Activated T-cell treated with anti-CD3 and anti-CD28 coated beads, Interleukin-2, amount 50 U/mL, for 1 hour (primary cell): ENCODE data around the gene FGD5.
"Not testable (repeated sequence)": the region's sequence is repeated elsewhere in the genome, so short reads cannot be mapped to it uniquely, and the experiment has no call there.

ENCODE experiments used
- DNase-seq: peaks from one replicate; pipeline ENCODE4 v3.0.0-alpha.2; 2020

The FGD5 gene

DNA sequence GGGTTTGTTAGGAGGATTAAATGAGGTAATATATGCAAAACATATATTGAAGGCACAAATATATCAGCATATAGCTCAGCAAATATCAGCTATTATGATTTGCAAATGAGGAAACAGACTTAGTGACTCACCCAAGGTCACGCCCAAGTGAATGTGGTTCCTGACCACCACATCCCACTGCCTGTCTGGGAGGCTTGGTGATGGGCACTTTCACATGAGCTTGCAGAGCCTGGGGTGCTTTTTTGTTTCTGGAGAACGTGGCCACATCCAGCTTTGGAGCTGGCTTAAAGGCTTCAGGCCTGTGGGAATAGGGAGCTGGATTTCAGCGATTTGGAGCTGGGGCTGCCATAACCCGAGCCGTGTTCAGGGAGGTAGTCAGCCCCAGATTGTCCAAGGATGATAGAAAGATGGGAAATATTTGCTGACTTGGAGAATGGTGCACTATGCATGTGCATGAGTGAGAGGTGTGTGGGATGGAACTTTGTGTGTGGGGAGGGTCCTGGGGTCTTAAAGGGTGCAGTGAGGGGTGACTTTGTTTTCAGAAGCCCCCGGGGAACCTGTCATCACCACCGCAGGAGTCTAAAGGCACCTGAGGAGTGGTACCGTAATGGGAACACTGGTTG lies 12.0 kb upstream of the FGD5 start:
- DNase-seq, result no peak

DNA sequence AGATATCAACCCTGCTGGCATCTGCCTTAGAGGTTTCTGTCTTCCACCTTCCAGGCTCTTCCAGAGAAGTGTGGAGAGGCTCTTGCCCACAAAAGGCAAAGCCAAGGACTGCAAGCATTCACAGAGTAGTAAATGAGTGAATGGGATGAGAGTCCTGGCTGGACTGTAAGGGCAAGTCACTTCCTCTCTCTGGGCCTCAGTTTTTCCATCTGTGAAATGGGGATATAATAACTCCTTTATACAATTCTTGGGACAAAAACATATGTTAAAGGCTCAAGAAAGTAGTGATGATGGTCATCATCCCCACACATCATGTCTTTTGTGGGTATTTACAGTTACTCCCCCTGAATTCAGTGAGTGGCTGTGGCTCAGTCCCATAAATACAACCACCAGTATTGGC lies 10.7 kb upstream of the FGD5 start:
- DNase-seq, result no peak

DNA sequence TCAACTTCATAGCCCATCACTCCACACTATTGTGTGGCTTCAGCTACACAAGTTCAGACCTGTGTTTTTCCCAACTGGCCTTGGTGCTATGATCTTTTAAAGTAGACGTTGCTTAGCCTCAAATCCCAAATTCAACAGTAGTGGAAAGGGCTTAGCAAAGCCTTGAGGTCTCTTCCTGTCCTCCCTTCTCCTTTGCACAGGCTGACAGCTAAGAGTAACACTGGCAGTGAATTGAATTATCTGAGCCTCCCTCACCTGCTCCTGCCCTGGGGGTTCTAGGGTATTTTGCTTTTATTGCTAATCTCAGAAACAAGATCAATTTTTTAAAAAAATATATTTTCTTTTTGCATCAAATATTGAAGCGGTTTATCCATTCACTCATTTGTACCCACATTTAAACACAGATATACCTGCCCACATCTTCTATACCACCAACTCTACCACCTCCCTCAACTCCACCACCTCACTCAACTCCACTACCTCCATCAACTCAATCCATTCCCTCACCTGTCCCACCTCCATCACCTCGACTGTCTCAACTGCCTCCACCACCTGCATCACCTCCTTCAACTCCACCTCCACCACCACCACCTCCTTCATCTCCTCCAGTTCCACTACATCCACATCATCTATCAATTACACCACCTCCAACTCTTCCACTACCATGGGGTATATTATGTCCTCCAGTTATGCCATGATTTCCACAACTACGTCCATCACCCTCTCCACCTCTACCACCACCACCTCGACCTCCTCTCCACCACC lies 10.1 kb upstream of the FGD5 start:
- DNase-seq, result no peak

DNA sequence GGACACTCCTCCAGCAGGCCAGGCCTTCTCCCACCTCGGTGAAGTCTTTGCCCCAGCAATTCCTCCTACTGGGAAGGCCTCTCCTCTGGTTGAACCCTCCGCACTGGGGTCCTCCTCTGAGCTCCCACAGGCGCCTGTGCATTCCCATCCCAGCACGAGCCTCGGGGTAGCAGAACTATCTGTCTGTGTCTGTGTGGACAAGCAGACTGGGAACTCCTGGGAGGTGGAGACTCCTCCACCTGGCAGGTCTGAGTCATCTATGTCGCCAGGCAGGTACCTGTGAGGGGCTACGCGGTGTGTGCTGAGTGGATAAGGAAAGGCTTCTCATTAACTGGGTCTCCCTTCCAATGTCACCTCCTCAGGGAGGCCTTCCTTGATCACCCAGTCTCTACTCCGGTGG lies 9.2 kb upstream of the FGD5 start:
- DNase-seq, result not testable (repeated sequence)

DNA sequence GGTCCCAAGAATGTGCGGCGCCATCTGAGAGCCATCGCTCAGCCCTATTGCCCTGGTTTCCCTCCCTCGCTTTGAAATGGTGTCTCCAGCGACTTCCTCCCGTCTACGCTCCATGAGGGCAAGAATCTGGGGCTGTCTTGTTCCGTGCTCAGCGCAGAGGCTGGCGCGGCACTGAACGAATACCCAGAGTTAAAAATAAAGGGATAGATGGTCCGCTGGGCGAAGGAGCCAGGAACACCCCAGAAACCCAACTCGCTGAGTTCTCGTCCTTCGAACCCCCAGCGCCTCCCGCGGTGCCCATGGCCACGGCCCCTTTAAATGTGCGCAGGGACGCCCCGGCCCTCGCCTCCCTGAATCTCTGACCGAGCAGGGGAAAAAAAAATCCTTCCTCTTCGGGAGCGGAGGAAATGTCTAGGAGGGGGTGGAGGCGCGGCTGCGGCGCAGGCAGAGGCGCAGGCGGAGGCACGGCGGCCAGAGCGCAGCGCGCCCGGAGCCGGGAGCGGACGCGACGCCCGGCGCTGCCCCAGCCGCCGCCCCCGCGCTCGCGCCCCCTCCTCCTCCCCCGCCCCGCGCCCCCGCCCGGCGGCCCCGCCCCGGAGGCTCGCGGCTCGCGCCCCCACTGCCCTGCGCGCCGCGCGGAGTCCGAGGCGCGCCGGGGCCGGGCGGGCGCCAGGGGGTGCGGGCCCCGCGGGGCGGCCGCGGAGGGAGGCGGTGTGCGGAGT lies 8.5 kb upstream of the FGD5 start:
- DNase-seq, result no peak

DNA sequence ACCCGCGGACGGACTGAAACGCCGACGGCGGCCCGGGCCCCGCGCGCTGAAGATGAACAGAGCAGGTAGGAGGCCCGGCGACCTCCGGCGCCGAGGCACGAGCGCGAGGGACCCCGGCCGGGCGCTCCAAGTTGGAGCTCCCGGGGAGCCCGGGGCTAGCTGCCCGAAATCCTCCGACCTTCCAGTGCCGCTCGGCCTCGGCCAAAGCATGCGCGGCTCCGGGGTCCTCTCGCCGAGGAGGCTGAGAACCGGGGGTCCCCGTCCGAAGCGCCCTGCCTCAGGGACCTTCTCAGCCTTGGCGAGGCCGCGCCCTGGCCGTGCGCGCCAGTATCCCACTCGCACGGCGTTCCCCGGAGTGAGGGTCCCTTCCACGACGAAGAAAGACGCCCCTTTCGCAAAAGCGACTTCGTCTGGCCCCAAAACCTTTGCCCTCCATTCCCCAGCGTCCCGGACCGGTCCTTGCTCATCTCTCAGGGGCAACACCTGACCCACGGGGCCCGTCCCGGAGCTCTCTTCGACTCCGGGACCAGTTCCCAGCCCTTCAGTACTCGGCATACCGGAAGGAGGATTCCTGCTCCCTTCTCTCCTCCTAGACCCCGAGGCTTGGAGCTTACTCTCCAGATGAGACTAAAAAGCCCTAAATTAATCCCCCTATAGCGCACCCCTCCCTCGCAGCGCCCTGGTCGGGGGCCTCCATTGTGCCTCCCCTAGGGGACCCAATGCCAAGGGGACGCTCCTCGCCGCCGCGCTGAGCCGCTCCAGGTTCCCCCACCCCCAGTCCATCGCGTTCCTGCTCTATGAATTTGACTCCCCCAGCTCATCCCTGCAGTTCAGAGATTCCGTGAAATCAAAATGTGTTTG lies 7.7 kb upstream of the FGD5 start:
- DNase-seq, result no peak

DNA sequence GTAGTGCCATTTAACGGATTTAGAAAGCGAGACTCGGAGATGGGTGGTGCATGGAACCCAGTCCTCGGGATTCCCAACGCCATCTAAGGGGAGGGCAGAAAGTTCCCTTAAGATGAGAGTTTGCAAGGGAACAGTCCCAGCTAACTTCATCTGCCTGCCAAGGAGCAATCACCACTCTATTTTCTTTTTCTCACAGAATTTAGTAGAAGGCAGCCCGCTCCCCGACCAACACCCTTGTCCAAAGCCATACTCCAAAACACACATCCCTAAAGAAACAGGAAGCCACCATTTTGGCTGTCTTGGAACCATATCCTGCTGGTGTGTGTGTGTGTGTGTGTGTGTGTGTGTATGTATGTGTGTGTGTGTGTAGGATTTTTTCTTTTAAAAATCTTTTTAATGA lies 7.1 kb upstream of the FGD5 start:
- DNase-seq, result no peak

DNA sequence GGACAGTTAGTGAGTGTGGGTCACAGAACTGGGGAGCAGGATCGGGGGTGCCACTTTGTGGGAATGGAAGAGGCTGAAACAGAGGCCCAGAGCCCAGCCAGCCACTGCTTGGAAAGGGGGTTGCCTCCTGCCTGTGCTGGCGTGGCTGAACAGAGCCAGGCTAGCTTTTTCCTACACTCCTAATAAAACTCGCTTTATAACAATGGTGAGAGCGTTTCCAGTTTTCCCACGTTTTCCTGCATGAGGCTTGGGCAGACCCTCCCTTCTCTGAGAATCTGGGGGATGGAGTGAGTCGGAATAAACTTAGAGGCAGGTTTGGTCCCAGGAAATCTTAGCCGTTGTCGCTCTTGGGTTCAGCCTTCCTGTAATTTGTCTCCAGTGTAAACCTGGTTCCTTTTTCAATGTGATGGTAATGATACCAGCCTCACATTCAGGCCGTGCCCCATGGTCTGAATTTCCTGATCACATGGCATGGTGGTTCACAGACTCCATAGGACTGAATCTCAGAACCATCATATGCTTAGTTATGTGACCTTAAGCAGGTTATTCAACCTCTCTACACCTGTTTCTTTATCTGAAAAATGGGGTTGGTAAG lies 6.5 kb upstream of the FGD5 start:
- DNase-seq, result no peak

DNA sequence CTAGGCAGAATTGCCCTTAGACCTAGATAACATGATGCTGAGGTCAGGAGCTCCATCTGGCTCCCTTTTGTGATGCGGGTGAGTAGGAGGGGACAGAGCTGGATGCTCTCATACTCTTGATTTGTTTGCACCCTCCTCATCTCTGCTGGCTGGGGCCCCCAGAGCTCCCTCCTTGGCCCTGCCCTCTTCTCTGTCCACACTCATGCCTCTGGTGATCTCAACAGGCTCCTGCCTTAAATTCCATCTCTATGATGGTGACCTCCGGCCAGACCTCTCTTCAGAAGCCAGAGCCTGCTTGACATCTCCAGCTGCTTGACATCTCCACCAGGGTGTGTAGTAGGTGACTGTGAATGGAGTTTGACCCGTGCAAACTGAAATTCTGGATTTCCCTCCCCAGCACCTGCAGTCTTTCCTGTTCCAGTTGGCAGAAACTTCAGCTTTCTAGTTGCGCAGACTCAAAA lies 4.3 kb upstream of the FGD5 start:
- no peak for DNase-seq

DNA sequence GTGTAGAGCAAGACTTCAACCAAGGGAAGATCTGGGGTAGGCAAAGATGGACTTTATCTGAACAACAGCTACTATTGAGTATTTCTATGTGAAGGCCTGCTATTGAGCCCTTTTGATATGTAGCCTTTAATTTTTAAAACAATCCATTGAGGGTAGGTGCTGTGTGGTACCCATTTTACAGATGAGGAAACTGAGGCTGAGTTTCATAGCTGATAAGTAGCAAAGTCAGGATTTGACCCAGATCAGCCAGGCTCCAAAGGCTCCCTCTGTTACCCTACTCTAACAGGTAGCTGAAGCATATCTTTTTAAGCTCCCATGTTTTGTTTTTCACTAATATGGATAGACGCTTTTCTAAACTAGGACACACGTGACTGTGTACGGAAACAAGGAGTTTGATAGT lies 2.4 kb upstream of the FGD5 start:
- DNase-seq, result no peak

DNA sequence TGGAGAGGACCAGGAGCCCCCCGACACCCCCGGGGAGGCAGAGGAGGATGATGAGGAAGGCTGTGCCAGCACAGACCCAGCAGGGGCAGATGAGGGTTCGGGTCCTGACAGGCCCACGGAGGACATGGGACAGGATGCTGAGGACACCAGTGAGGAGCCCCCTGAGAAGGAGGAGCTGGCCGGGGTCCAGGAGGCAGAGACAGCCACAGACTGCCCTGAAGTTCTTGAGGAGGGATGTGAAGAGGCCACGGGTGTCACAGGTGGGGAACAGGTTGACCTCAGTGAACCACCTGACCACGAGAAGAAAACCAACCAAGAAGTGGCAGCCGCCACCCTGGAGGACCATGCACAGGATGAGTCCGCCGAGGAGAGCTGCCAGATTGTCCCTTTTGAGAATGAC lies 909 bp downstream of the FGD5 start:
- DNase-seq, result no peak

DNA sequence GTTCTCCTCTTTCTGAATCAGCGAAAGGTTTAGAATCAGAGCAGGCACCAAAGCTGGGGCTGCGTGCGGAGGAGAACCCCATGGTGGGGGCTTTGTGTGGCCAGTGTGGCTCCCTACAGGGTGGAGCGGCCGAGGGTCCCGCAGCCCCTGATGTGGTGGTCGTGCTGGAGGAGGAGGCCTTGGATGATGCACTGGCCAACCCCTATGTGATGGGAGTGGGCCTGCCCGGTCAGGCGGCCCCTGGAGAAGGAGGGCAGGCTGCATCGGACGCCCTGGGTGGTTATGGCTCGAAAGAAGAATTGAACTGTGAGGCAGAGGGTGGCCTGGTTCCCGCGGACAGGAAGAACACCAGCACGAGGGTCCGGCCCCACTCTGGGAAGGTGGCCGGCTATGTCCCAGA lies 1.4 kb downstream of the FGD5 start:
- DNase-seq, result no peak

DNA sequence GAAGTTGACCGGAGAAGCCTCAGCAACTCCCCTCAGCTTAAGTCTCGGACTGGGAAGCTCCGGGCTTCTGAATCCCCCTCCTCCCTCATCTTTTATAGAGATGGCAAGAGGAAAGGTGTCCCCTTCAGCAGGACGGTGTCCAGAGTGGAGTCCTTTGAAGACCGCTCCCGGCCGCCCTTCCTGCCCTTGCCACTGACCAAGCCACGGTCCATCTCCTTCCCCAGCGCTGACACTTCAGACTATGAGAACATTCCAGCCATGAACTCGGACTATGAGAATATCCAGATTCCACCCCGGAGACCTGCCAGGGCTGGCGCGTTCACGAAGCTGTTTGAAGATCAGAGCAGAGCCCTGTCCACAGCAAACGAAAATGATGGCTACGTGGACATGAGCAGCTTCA lies 2.4 kb downstream of the FGD5 start:
- no peak for DNase-seq

DNA sequence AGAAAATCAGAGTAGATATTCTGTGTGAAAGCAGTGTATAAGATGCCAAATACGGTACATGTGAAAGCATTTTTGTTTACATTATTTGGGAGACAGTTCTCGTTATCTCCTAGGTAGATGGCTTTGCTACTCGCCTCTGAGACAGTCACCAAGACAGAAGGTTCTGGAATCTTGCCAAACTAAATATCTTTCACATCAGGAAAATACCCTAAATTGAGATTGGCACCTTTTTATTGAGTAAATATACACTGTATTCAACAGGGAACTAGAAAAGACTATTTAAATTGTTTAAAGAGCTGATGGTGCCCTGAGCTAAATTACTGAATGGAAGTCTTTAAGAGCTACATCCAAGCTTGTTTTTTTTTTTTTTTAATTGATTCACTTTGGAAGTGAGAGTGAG lies 3.4 kb downstream of the FGD5 start:
- no peak for DNase-seq

DNA sequence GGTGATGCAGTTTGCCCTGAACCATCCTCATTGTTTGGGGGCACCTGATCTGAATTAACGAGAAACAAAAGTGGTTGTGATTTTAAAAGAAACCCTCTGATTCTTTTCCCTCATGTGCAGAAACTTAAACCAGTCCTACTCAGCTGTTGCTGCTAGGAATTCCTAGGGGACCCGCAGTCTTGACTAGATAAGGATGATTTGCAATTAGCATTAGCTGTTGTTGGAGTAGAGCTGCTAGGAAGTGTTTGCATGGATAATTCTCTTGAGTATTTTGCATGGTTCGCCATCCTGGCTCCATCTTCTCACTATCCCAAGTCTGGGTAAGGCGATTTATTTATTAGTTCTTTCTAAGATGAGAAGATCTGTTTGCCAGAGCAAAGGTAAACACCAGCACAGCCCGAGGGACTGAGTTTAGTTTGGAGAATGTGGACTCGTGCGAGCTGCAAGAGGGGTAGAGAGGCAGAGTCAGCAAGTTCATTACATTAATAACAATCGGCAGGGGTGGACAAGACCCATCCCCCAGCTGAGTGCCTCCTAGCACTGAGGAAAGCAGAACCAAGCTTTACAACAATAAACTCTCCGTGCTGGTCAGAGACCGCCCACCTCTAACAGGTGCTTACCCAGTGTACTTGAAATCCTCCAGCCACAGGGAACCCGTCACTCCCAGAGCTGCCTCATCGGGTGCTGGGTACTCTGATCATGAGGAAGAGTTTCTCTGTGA lies 4.1 kb downstream of the FGD5 start:
- DNase-seq, result no peak

DNA sequence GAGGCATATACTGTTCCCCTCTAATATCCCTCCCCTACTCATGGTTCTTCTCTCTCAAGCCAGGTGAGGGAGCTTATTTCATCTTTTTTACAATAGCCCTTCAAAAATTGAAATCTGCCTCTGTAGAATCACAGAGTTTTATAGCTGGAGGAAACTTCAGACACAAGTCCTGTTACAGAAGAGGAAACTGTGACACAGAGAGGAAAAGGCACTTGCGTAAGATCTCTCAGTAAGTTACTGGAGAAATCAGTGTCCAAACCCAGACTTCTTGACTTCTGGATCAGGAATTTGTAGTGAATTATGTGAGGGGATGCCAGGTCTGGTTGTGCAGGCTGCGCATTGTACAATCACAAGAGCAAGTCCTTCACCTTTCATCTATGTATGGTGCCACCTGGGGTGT lies 4.6 kb downstream of the FGD5 start:
- DNase-seq, result no peak

DNA sequence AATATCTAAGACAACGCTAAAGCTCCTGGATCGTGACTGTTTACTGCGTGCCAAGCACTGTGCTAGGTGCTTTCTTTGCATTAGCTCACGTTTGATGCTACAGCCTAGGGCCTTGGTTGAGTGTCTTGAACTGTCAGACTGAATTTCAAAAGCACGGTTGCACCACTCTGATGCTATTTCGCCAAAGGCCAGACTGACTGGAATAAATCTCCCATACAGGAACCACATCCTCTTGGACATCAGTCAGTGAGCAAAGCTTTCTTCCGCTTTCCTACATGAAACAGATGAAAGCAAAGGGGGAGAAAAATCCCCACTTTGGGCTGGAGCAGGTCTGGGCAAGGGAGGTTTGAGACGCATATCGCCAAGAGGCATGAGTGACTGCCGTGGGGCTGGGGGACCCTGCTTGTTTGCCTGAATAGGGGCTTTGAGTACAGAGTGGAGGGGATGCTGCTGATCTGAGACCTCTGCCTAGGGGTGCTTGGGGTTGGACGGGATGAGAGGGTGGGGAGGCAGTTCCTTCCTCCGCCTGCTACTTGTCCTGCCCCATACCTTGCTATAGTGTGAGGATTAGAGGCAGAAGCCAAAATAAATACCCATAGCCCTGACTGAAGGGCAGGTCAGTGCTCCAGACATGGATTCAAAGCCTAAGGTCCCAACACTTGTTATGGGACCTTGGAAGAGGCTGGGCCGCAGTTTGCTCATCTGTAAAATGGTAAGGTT lies 5.3 kb downstream of the FGD5 start:
- DNase-seq, result no peak

DNA sequence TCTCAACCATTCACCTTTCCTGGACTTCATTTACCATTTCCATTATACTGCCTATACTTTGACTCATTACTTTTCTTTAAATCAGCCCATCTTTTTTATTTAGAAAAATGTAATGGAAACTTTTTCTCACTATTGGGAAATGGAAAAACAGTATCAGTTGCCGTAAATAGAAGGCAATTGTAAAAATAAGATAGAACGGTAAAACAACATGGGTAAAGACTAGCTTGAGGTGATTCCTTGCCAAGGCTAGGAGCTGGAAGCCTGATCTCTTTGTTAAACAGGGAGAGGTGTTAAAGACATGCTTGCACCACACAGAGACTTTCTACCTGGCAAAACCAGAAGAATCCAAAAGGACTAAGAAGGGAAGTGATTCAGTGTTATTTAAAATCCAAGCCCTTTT lies 5.9 kb downstream of the FGD5 start:
- DNase-seq, result no peak

DNA sequence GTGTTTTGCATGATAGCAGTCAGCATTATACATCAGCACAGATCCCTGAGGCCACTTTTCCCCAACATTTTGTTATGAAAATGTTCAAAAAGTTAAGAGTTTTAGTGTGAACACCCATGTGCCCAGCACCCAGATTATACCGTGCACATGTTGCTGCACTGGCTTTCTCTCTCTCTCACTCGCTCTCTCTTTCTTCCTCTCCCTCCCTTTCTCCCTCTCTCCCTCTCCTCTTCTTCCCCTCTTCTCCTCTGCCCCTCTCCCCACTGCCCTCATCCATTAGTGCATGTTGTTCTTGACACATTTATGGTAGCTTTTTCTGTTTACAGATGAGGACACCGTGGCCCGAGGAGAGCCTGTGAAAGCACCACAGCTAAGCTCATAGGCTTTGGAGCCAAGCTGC lies 7.3 kb downstream of the FGD5 start:
- DNase-seq, result no peak

DNA sequence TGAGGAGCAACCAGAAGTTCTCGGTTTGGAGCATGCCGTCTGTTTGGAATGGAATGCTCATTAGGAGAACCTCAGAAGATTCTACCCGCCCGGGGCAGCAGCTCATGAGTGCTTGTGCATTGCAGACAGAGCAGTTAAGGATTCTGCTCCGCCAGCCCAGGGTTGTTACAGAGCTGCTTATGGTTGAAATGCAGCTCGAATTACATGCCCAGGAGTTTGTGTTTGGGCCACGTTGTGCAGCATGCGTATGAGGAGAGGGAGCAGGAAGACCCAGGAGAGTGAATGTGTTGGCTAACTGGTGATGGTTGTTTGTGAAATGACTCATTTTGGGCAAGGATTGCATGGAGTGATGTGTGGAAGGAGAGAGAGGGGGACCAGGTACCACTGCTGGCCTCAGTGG lies 9.0 kb downstream of the FGD5 start:
- no peak for DNase-seq

DNA sequence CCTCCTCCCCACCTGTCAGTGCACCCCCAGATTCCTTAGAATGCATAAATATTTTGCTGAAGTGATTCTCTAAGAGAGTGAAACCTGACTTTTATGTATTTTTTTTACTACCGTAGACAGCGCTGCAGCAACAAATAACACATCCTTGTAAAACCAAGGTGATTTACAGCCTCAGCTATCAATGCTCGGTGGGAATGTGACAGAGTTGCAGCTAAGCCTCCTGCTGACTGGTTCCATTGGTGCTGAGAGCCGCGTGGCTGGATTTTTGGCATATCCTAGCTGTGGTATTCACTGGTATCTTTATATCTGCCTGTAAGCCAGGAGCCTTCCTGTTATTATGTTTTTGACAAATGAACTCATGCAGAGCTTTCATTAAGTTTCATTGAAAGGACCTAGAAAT lies 11.0 kb downstream of the FGD5 start:
- DNase-seq, result no peak
